GM21447 (cell line): ENCODE data around the gene PTPN21.

Experiments used
- ATAC-seq: cut with Tn5 transposase; IDR thresholded peaks from one replicate; pipeline ENCODE4 v1.9.1; 2021; ENCODE audit not compliant: unreplicated experiment

Gene PTPN21

GRCh38 chr14:88473791-88474190 is 81.0 kb downstream of the PTPN21 start:
- no peak for ATAC-seq

- no peak for ATAC-seq
Measured at GRCh38 chr14:88470542-88471440, 84.0 kb downstream of the PTPN21 start.

DNA sequence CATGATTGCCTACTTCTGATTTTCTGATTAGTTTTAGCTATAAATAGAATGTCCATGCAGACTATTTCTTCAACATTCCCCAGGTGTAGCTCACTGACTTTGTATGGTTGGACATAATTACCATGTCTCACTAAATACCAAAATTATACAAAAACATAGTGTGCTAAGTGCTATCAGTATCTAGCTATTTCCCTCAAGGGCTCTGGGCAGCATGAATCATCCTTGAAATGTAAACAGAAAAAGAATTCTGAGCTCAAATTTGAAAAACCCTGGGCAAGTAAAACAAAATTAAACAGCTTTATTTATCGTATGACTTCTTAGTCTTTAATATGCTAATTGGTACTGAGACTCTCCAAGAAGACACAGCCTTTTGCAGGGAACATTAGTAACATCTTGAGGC is 86.4 kb downstream of the PTPN21 start:
- no peak for ATAC-seq

DNA sequence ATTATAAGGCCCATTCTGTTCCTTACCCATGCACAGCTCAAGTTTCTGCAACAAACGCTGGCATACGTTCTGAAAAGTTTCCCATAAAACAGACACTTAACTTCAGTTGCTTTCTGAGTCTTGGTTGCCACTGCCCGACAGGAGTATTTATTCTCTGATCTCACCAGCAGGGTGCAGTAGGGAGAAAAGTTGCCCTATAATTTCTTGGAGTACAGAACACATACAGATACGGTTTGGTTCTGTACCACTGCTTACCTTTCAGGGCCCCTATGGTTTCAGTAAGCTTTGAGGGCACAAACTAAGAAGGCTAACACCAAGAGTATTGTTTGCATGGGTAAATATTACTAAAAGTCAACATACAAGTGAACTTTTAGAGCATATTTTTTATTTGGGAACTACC is 91.5 kb downstream of the PTPN21 start:
- ATAC-seq, result no peak

DNA sequence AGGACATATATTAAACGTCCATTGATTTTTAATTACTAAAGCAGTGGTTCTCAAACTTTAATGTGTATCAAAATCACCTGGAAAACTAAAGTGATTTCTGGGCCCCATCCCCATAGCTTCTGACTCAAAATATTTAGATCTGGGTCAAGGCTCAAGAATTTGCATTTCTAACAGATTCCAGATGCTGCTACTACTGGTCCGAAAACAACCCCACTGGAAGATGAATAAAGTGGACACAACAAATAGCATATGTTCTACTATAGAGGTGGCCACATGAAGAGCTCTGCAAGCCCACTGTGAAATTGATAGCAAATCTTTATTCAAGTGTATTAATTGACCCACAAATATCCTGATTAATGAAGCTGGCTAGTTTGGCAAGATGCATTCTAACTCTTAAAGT is 99.9 kb downstream of the PTPN21 start:
- ATAC-seq, result no peak

- no peak for ATAC-seq
Measured at GRCh38 chr14:88452231-88452630, 102.6 kb downstream of the PTPN21 start.

DNA sequence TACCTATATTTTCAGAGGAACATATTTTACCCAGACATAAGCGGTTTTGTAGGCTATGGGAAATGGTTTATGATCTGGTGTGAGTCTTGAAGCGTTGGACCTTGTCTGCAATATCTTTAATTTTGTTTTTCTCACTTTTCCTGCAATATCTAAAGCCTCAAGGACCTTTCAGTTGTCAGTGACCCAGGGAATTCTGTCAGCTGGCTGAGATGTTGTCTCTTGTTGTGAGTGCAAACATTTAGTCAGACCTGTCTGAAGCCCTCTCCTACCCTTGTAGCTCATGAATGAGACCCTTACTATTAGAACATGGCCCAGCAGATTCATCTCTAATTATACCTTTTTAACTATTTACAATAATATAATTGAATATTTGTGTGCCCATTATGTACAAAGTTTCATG is 115.7 kb downstream of the PTPN21 start:
- ATAC-seq, result no peak

DNA sequence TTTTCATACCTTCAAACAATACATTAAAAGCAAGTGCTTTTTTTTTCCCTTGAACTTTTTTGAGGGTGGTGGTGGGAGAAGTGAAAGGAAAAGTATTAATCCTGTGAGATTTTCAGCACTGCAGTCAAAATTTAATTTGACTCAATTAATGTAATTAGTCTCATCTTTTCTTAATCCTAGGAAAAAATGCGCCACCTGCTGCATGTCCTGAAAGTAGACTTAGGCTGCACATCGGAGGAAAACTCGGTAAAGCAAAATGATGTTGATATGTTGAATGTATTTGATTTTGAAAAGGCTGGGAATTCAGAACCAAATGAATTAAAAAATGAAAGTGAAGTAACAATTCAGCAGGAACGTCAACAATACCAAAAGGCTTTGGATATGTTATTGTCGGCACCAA is 117.1 kb downstream of the PTPN21 start:
- ATAC-seq, result no peak

- no peak for ATAC-seq
Measured at GRCh38 chr14:88430976-88431375, 123.8 kb downstream of the PTPN21 start.

- ATAC-seq, result no peak
Measured at GRCh38 chr14:88426271-88426670, 128.5 kb downstream of the PTPN21 start.

DNA sequence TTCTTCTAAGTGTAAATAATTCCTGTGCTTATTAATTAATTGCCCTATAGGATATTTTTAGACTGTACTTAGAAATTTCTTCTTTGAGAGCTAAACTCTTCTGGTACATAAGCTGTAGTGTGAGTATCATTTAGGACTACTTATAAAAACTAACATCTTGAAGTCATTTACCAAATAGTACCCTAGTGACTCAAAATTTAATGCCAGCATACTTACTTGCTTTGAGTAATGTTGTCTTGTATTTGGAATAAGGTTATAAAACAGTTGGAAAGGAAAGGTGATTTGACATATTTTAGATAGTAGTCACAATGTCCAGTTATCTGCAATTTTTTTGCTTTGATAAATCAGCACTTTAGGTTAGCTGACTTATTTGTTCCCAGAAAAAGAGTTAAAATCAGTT is 130.2 kb downstream of the PTPN21 start:
- ATAC-seq, result no peak

DNA sequence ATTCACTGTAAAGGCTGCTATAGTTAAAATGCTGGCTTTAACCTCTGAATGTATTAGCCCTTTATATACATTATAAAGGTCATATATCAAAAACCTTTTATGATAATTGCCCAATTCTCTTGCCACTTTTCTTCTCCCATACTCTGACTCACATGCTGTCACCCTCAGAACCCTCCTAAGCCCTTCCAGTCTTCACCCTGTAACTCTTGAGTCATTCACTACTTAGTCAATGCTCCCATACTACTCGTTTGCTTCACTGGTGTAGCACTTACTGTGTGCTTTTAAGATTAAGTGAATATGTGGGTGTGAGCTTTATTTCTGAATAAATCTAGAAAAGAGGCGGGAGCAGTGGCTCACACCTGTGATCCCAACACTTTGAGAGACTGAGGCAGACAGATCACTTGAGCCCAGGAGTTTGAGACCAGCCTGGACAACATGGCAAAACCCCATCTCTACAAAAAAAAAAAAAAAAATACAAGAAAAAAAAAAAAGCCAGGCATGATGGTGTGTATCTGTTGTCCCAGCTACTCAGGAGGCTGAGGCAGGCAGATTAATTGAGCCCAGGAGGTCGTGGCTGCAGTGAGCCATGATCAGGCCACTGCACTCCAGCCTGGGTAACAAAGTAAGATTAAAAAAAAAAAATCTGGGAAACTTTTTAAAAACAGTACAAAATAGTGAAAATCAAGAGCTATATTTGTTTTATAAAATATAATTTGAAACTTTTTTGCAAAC is 131.7 kb downstream of the PTPN21 start:
- ATAC-seq, result no peak

- ATAC-seq, result no peak
Measured at GRCh38 chr14:88422047-88422446, 132.8 kb downstream of the PTPN21 start.

DNA sequence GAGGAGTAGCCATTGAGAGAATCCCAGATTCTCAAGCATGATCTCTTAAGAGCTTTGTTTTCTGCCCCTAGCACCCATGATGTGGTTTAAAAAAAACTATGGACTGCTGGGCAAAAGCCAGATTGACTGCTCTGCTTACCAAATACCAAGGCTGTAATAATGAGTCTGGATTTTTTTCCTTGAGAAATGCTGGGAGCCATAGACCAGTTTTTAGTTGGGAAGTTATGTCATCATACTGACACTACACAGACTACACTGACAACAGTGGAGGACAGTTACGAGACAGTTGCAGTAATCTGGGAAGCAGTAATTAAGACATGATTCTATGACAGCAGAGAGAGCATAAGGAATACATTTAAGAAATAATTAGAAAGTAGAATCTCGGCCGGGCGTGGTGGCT is 133.5 kb downstream of the PTPN21 start:
- ATAC-seq, result no peak

DNA sequence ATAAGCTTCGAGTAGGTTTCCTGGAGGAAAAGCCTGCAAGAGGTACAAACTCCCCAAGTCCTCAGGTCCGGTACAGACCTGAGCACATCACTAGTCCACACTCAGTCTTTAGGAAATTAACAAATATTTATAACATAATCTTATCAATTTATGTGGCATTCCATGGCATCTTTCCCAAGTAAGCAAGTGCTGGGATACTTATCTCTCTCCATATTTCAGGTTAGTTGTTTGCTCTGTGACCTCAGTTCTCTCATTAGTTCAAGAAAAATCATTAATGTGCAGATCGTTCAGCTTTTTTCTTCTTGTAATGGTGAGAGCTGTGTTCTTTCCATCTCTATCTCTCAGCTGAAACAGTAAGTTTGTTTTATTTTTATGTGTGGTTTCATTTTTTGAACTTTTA is 134.6 kb downstream of the PTPN21 start:
- no peak for ATAC-seq

- no peak for ATAC-seq
Measured at GRCh38 chr14:88417594-88417993, 137.2 kb downstream of the PTPN21 start.
